ENCODE measurements around the gene MRPL10. TPM values are rescaled to one million over a fixed set of nuclear protein-coding genes. Genes with fewer than 3 reads are reported as not detected.

MRPL10 gene
- total RNA-seq, 1 experiment from 2014 or later, result 67.2 TPM

GRCh38 chr17:47879028-47879585, 47.8 kb upstream of the MRPL10 start:
- no peak overlapping the region for H2BK15ac ChIP-seq (ENCODE audit: low read depth, low read length)
- no peak overlapping the region for H2BK5ac ChIP-seq (ENCODE audit: insufficient read length, low read length)
- H3K27me3 ChIP-seq (ENCODE audit: insufficient read depth, low read length), result no peaks in the 10 kb centered on the region; the same call in 1 of the 2 replicates
- Mint-ChIP-seq H3K9me3 (no peaks in the 10 kb centered on the region), H3K4me1 (peaks cover 29 to 40% of the 10 kb centered on the region in 2 experiments), H3K27me3 (ENCODE audit: low read depth) (peaks cover 51% of the 10 kb centered on the region), H3K4me3 (no peak overlapping the region), H3K36me3 (ENCODE audit: insufficient read depth in 1 of 3, low read depth in 3 of 3) (no peaks in the 10 kb centered on the region), H3K27ac (no peak overlapping the region)
- no peak overlapping the region for H2BK120ac ChIP-seq (ENCODE audit: low read depth, low read length, poor library complexity, severe bottlenecking)
- H3K14ac ChIP-seq (ENCODE audit: insufficient read depth, low read length), result no peak overlapping the region
- no peaks in the 10 kb centered on the region for H3K79me2 ChIP-seq (ENCODE audit: insufficient read depth, low read length)
- H4K8ac ChIP-seq (replicated peaks; ENCODE audit: insufficient read length, low read depth, low read length), result no peak overlapping the region
- H3T11ph ChIP-seq (ENCODE audit: low read length), result no peak overlapping the region
- no peaks in the 10 kb centered on the region for H4K20me1 ChIP-seq (ENCODE audit: control insufficient read depth, insufficient read depth, insufficient read length)
- no peak overlapping the region for H4K5ac ChIP-seq (ENCODE audit: insufficient read length, low read depth, low read length)
- TF ChIP-seq CTCF (conservative IDR thresholded peaks at IDR 0.05), result no peak
- H3K79me1 ChIP-seq (ENCODE audit: insufficient read depth, low read depth, low read length, poor library complexity, severe bottlenecking), result no peaks in the 10 kb centered on the region
- peaks cover 7% of the 10 kb centered on the region; the same call in 1 of the 2 replicates for H3K4me1 ChIP-seq (ENCODE audit: insufficient read depth, low read length)
- no peaks in the 10 kb centered on the region for H3K9me3 ChIP-seq (ENCODE audit: control insufficient read depth, low read depth, low read length)
- no peak overlapping the region for H2BK12ac ChIP-seq (ENCODE audit: insufficient read length, low read depth, low read length)
- no peak overlapping the region for H4K91ac ChIP-seq (ENCODE audit: insufficient read length, low read depth, low read length)
- H2BK20ac ChIP-seq (ENCODE audit: low read depth, low read length, poor library complexity, severe bottlenecking), result no peak overlapping the region
- no peak overlapping the region for H2AFZ ChIP-seq (ENCODE audit: low read length)
- no peak overlapping the region for H3K4me2 ChIP-seq (ENCODE audit: insufficient read depth, insufficient read length, low read length)
- H3K9ac ChIP-seq (ENCODE audit: extremely low read depth, insufficient read length, low read length), result no peak overlapping the region
- H3K23me2 ChIP-seq (ENCODE audit: insufficient read length, low read depth, low read length, poor library complexity, severe bottlenecking), result no peaks in the 10 kb centered on the region
- WGBS (ENCODE audit: extremely low coverage, insufficient read length, low lambda C conversion rate), result no CpG with 5 or more reads among the region's 2 CpGs
- no peak overlapping the region for H3K4ac ChIP-seq (ENCODE audit: low read depth, low read length)
- DNase-seq, result peak; percentile 29
- H2AK5ac ChIP-seq (ENCODE audit: insufficient read length, low read length), result no peak overlapping the region
- no peak overlapping the region for H3K27ac ChIP-seq (ENCODE audit: insufficient read length, low read depth, low read length)
- no peak overlapping the region for H3K56ac ChIP-seq (ENCODE audit: insufficient read length, low read depth, low read length)
- H3K23ac ChIP-seq (ENCODE audit: insufficient read length, low read depth, low read length), result no peak overlapping the region
- H3K18ac ChIP-seq (ENCODE audit: insufficient read length, low read depth, low read length), result no peak overlapping the region

Data from H9 (cell line).